WTC11 (cell line): ENCODE results near the gene CRADD.

Source experiments
- IRF2 ChIP-seq: sonication (generic); formaldehyde crosslinking; IDR thresholded peaks from 2 replicates; pipeline ENCODE4 v1.8.0; 2022; ENCODE audit warnings: low read depth, missing genetic modification reagents, borderline replicate concordance
- JUN ChIP-seq: sonication (generic); formaldehyde crosslinking; IDR thresholded peaks from 2 replicates; pipeline ENCODE4 v1.8.0; 2023; ENCODE audit warnings: mild to moderate bottlenecking, missing genetic modification reagents
- NFYB ChIP-seq: sonication (generic); formaldehyde crosslinking; conservative IDR thresholded peaks from 2 replicates; pipeline ENCODE4 v1.8.0; 2022; ENCODE audit warnings: low read depth, missing genetic modification reagents
- NR3C1 ChIP-seq: sonication (generic); formaldehyde crosslinking; conservative IDR thresholded peaks from 2 replicates; pipeline ENCODE4 v1.8.1; 2023; ENCODE audit warnings: low read depth, mild to moderate bottlenecking, missing genetic modification reagents
- RELA ChIP-seq: sonication (generic); formaldehyde crosslinking; IDR thresholded peaks from 2 replicates; pipeline ENCODE4 v1.8.1; 2022; ENCODE audit warnings: missing genetic modification reagents, mild to moderate bottlenecking, borderline replicate concordance
- ZNF138 ChIP-seq: sonication (generic); formaldehyde crosslinking; conservative IDR thresholded peaks from 2 replicates; pipeline ENCODE4 v1.8.1; 2022; ENCODE audit warnings: mild to moderate bottlenecking, moderate library complexity, missing genetic modification reagents
- ZNF671 ChIP-seq: fragments of 250-450 bp; sonication (Bioruptor Pico); IDR thresholded peaks from 2 replicates; pipeline ENCODE4 v1.8.0; 2021; ENCODE audit warnings: mild to moderate bottlenecking
- TF ChIP-seq, protein P1 (sequence below): sonication (generic); formaldehyde crosslinking; IDR thresholded peaks from 2 replicates; pipeline ENCODE4 v1.8.1; 2023; ENCODE audit warnings: mild to moderate bottlenecking, missing genetic modification reagents, moderate library complexity
- TF ChIP-seq, protein P2 (sequence below): sonication (generic); formaldehyde crosslinking; IDR thresholded peaks from 2 replicates; pipeline ENCODE4 v1.8.1; 2023; ENCODE audit warnings: mild to moderate bottlenecking, missing genetic modification reagents
- TF ChIP-seq, protein P3 (sequence below): fragments of 200-600 bp; IDR thresholded peaks from 2 replicates; pipeline ENCODE4 v1.8.0; 2022; ENCODE audit warnings: antibody characterized with exemption
- TF ChIP-seq, protein P4 (sequence below): sonication (generic); formaldehyde crosslinking; IDR thresholded peaks from 2 replicates; pipeline ENCODE4 v1.8.0; 2022; ENCODE audit warnings: mild to moderate bottlenecking, missing genetic modification reagents
- TF ChIP-seq, protein P5 (sequence below): sonication (generic); formaldehyde crosslinking; IDR thresholded peaks from 2 replicates; pipeline ENCODE4 v1.8.1; 2023; ENCODE audit warnings: mild to moderate bottlenecking, missing genetic modification reagents, moderate library complexity
- TF ChIP-seq, protein P6 (sequence below): sonication (generic); formaldehyde crosslinking; IDR thresholded peaks from 2 replicates; pipeline ENCODE4 v1.8.1; 2022; ENCODE audit warnings: low read depth, missing genetic modification reagents, borderline replicate concordance

DNA sequence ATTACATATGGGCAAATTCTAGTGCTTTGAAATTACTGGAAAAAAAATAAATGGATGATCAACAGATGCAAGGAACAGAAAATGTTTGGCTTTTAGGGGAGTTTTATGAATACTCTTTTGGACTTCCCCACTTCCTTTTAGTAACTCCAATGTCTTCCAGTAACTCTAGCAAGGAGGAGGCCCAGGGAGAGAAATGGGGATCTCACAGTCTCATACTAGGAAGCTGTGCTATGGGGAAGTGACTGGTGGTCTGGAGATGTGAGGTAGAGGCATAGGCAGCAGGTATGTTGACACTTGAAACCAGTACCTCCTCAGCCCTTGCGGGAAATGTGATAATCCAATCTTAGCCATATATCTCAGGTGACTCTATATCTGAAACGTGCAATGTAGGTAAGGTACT, 68.1 kb downstream of the CRADD start:
- TF ChIP-seq RELA (CRISPR knock-in tag): no peak
- TF ChIP-seq, protein P1, sequence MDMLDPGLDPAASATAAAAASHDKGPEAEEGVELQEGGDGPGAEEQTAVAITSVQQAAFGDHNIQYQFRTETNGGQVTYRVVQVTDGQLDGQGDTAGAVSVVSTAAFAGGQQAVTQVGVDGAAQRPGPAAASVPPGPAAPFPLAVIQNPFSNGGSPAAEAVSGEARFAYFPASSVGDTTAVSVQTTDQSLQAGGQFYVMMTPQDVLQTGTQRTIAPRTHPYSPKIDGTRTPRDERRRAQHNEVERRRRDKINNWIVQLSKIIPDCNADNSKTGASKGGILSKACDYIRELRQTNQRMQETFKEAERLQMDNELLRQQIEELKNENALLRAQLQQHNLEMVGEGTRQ: no peak
- no peak for TF ChIP-seq JUN (CRISPR knock-in tag)
- TF ChIP-seq, protein P2, sequence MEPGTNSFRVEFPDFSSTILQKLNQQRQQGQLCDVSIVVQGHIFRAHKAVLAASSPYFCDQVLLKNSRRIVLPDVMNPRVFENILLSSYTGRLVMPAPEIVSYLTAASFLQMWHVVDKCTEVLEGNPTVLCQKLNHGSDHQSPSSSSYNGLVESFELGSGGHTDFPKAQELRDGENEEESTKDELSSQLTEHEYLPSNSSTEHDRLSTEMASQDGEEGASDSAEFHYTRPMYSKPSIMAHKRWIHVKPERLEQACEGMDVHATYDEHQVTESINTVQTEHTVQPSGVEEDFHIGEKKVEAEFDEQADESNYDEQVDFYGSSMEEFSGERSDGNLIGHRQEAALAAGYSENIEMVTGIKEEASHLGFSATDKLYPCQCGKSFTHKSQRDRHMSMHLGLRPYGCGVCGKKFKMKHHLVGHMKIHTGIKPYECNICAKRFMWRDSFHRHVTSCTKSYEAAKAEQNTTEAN (CRISPR knock-in tag): no peak
- TF ChIP-seq, protein P3, sequence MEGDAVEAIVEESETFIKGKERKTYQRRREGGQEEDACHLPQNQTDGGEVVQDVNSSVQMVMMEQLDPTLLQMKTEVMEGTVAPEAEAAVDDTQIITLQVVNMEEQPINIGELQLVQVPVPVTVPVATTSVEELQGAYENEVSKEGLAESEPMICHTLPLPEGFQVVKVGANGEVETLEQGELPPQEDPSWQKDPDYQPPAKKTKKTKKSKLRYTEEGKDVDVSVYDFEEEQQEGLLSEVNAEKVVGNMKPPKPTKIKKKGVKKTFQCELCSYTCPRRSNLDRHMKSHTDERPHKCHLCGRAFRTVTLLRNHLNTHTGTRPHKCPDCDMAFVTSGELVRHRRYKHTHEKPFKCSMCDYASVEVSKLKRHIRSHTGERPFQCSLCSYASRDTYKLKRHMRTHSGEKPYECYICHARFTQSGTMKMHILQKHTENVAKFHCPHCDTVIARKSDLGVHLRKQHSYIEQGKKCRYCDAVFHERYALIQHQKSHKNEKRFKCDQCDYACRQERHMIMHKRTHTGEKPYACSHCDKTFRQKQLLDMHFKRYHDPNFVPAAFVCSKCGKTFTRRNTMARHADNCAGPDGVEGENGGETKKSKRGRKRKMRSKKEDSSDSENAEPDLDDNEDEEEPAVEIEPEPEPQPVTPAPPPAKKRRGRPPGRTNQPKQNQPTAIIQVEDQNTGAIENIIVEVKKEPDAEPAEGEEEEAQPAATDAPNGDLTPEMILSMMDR: no peak
- no peak for TF ChIP-seq IRF2
- no peak for TF ChIP-seq ZNF138 (CRISPR knock-in tag)
- no peak for TF ChIP-seq ZNF671
- TF ChIP-seq, protein P4, sequence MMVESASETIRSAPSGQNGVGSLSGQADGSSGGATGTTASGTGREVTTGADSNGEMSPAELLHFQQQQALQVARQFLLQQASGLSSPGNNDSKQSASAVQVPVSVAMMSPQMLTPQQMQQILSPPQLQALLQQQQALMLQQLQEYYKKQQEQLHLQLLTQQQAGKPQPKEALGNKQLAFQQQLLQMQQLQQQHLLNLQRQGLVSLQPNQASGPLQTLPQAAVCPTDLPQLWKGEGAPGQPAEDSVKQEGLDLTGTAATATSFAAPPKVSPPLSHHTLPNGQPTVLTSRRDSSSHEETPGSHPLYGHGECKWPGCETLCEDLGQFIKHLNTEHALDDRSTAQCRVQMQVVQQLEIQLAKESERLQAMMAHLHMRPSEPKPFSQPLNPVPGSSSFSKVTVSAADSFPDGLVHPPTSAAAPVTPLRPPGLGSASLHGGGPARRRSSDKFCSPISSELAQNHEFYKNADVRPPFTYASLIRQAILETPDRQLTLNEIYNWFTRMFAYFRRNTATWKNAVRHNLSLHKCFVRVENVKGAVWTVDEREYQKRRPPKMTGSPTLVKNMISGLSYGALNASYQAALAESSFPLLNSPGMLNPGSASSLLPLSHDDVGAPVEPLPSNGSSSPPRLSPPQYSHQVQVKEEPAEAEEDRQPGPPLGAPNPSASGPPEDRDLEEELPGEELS (CRISPR knock-in tag): no peak
- TF ChIP-seq, protein P5, sequence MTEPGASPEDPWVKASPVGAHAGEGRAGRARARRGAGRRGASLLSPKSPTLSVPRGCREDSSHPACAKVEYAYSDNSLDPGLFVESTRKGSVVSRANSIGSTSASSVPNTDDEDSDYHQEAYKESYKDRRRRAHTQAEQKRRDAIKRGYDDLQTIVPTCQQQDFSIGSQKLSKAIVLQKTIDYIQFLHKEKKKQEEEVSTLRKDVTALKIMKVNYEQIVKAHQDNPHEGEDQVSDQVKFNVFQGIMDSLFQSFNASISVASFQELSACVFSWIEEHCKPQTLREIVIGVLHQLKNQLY: no peak
- no peak for TF ChIP-seq NR3C1 (CRISPR knock-in tag)
- TF ChIP-seq, protein P6, sequence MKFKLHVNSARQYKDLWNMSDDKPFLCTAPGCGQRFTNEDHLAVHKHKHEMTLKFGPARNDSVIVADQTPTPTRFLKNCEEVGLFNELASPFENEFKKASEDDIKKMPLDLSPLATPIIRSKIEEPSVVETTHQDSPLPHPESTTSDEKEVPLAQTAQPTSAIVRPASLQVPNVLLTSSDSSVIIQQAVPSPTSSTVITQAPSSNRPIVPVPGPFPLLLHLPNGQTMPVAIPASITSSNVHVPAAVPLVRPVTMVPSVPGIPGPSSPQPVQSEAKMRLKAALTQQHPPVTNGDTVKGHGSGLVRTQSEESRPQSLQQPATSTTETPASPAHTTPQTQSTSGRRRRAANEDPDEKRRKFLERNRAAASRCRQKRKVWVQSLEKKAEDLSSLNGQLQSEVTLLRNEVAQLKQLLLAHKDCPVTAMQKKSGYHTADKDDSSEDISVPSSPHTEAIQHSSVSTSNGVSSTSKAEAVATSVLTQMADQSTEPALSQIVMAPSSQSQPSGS: no peak
- no peak for TF ChIP-seq NFYB (CRISPR knock-in tag)
